Loucy (cell line): ENCODE measurements around the gene FES.
"Not testable (repeated sequence)": the region's sequence is repeated elsewhere in the genome, so short reads cannot be mapped to it uniquely, and the experiment has no call there.

Source experiments
- H2AFZ ChIP-seq: fragments of 200-600 bp; sonication (generic); 2 replicates; pipeline ENCODE4 v1.6.0; 2016; ENCODE audit warnings: antibody characterized with exemption, mild to moderate bottlenecking, low read length, moderate library complexity
- H3F3A ChIP-seq: fragments of 200-600 bp; 2 replicates; pipeline ENCODE4 v1.6.0; 2016; ENCODE audit warnings: antibody characterized with exemption, low read depth, mild to moderate bottlenecking
- H3K27me3 ChIP-seq: fragments of 200-600 bp; sonication (generic); 2 replicates; pipeline ENCODE4 v1.6.1; 2014; ENCODE audit warnings: low read length, mild to moderate bottlenecking; ENCODE audit not compliant: insufficient read depth, poor library complexity, severe bottlenecking
- H3K36me3 ChIP-seq: fragments of 200-600 bp; sonication (generic); 2 replicates; pipeline ENCODE4 v1.6.1; 2016; ENCODE audit warnings: low read length; ENCODE audit not compliant: insufficient read depth
- H3K4me1 ChIP-seq: fragments of 200-600 bp; sonication (generic); 2 replicates; pipeline ENCODE4 v1.5.1; 2014; ENCODE audit warnings: low read length, mild to moderate bottlenecking; ENCODE audit not compliant: insufficient read depth, poor library complexity, severe bottlenecking
- H3K4me2 ChIP-seq: fragments of 200-600 bp; sonication (generic); 2 replicates; pipeline ENCODE4 v1.6.0; 2014; ENCODE audit warnings: antibody characterized with exemption, low read length, low read depth, mild to moderate bottlenecking; ENCODE audit not compliant: poor library complexity, severe bottlenecking
- H3K4me3 ChIP-seq: fragments of 200-600 bp; sonication (generic); 2 replicates; pipeline ENCODE4 v1.5.1; 2014; ENCODE audit warnings: low read length, mild to moderate bottlenecking, mixed read lengths; ENCODE audit not compliant: poor library complexity, severe bottlenecking
- H3K79me2 ChIP-seq: fragments of 200-600 bp; sonication (generic); 2 replicates; pipeline ENCODE4 v1.6.1; 2014; ENCODE audit warnings: low read length; ENCODE audit not compliant: insufficient read depth
- H3K9ac ChIP-seq: fragments of 200-600 bp; sonication (generic); 2 replicates; pipeline ENCODE4 v1.6.0; 2014; ENCODE audit warnings: mild to moderate bottlenecking, low read depth, low read length, moderate library complexity; ENCODE audit not compliant: poor library complexity, severe bottlenecking
- H3K9me2 ChIP-seq: fragments of 200-600 bp; sonication (generic); replicated peaks from 2 replicates; pipeline ENCODE4 v1.6.1; 2016; ENCODE audit warnings: low read depth, low read length, mixed read lengths
- H3K9me3 ChIP-seq: fragments of 200-600 bp; sonication (generic); 2 replicates; pipeline ENCODE4 v1.6.1; 2014; ENCODE audit warnings: mild to moderate bottlenecking, antibody characterized with exemption, low read length, low read depth; ENCODE audit not compliant: insufficient read depth
- H4K20me1 ChIP-seq: fragments of 200-600 bp; sonication (generic); 2 replicates; pipeline ENCODE4 v1.6.0; 2014; ENCODE audit warnings: antibody characterized with exemption, low read length, mild to moderate bottlenecking; ENCODE audit not compliant: insufficient read depth, poor library complexity, severe bottlenecking
- EZH2phosphoT487 ChIP-seq: fragments of 200-600 bp; IDR thresholded peaks from 2 replicates; pipeline ENCODE4 v1.6.1; 2018; ENCODE audit warnings: antibody characterized with exemption, mild to moderate bottlenecking, moderate library complexity, borderline replicate concordance
- TF ChIP-seq, protein P1 (sequence below): fragments of 200-600 bp; sonication (generic); conservative IDR thresholded peaks from 2 replicates; pipeline ENCODE4 v1.5.1; 2014; ENCODE audit warnings: mild to moderate bottlenecking, antibody characterized with exemption, low read length

Gene FES

GRCh38 chr15:90906181-90906849, 22.0 kb downstream of the FES start:
- no peaks in the 10 kb centered on the region for H4K20me1 ChIP-seq
- H3F3A ChIP-seq = no peaks in the 10 kb centered on the region
- H3K27me3 ChIP-seq = no peaks in the 10 kb centered on the region
- H3K36me3 ChIP-seq = peaks cover 6% of the 10 kb centered on the region; the same call in 1 of the 2 replicates
- no peak overlapping the region for H3K9ac ChIP-seq
- no peaks in the 10 kb centered on the region for H3K9me3 ChIP-seq
- no peak overlapping the region for H2AFZ ChIP-seq
- H3K4me1 ChIP-seq = peaks cover 13% of the 10 kb centered on the region
- H3K4me3 ChIP-seq = no peak overlapping the region
- TF ChIP-seq, protein P1, sequence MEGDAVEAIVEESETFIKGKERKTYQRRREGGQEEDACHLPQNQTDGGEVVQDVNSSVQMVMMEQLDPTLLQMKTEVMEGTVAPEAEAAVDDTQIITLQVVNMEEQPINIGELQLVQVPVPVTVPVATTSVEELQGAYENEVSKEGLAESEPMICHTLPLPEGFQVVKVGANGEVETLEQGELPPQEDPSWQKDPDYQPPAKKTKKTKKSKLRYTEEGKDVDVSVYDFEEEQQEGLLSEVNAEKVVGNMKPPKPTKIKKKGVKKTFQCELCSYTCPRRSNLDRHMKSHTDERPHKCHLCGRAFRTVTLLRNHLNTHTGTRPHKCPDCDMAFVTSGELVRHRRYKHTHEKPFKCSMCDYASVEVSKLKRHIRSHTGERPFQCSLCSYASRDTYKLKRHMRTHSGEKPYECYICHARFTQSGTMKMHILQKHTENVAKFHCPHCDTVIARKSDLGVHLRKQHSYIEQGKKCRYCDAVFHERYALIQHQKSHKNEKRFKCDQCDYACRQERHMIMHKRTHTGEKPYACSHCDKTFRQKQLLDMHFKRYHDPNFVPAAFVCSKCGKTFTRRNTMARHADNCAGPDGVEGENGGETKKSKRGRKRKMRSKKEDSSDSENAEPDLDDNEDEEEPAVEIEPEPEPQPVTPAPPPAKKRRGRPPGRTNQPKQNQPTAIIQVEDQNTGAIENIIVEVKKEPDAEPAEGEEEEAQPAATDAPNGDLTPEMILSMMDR = no peak
- TF ChIP-seq EZH2phosphoT487 = no peak
- no peaks in the 10 kb centered on the region for H3K9me2 ChIP-seq
- H3K79me2 ChIP-seq = peaks cover 19% of the 10 kb centered on the region; the same call in 1 of the 2 replicates
- H3K4me2 ChIP-seq = no peak overlapping the region

DNA sequence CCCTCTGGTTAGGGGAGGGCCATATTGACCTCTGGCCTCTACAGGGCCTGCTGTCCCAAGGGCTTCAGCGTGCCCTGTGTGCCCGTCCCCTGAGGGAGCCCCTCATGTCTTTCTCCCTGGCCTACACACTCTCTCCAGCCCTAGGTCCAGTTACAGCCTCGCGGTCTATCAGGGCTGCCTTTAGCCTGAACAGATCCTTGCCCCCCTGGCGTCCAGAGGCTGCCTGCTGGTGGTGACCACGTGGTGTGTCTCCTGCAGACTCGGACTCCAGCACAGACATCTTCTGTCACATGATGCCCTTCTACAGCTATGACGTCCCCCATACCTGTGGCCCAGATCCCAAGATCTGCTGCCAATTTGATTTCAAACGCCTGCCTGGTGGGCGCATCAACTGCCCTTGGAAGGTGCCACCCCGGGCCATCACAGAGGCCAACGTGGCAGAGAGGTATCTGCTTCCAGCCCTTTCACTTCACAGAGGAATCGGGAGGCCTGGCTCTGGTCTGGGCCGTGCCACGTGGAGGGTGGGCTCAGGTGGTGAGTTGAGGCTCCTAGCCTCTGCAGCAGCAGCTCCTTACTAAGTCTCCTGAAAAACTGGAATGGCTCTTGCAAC, 22.9 kb downstream of the FES start:
- H3K9ac ChIP-seq = no peak overlapping the region
- TF ChIP-seq EZH2phosphoT487 = no peak
- TF ChIP-seq, protein P1 = no peak
- peaks cover 8% of the 10 kb centered on the region; the same call in 1 of the 2 replicates for H3K36me3 ChIP-seq
- H3K4me3 ChIP-seq = no peak overlapping the region
- no peaks in the 10 kb centered on the region for H3K27me3 ChIP-seq
- H3K4me2 ChIP-seq = no peak overlapping the region
- H3K9me3 ChIP-seq = no peaks in the 10 kb centered on the region
- no peaks in the 10 kb centered on the region for H3K9me2 ChIP-seq
- H3F3A ChIP-seq = no peaks in the 10 kb centered on the region
- H4K20me1 ChIP-seq = no peaks in the 10 kb centered on the region
- no peak overlapping the region for H2AFZ ChIP-seq
- peaks cover 7% of the 10 kb centered on the region for H3K4me1 ChIP-seq
- H3K79me2 ChIP-seq = peaks cover 19% of the 10 kb centered on the region; the same call in 1 of the 2 replicates

DNA sequence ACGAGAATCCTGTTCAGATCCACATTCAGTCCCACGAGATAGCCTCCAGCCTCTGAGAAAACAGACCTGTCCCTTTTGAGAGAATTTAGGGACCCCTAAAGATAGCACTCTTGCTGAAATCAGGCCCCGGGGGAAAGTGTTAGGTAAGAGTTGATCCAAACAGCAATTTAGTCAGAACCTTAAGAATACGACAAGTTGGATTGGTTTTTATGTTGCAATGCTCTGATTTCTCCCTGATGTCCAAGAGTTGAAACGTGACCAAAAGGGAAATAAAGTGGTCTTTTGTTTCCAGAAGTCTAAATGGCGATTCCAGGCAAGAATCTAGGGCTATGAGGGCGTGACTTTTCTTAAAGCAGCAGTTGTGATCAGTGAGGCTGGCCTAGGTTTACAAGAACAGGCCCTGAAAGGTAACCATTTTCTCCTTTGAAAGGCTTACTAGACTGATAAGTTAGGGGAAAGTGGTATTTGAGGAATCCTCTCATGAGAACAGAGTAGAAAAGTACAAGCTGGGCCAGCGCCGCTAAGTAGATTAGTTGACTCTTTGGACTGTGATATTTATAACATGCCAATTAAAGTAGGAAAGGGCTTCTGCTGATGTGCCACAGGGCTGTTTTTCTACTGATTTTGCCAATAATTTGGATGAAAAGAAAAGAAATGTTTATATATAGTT, 23.7 kb downstream of the FES start:
- no peaks in the 10 kb centered on the region for H3F3A ChIP-seq
- H3K9me3 ChIP-seq = no peaks in the 10 kb centered on the region
- H2AFZ ChIP-seq = no peak overlapping the region
- H3K4me2 ChIP-seq = no peak overlapping the region
- H3K27me3 ChIP-seq = no peaks in the 10 kb centered on the region
- no peak overlapping the region for H3K9ac ChIP-seq
- H3K79me2 ChIP-seq = peaks cover 19% of the 10 kb centered on the region; the same call in 1 of the 2 replicates
- no peaks in the 10 kb centered on the region for H3K9me2 ChIP-seq
- peaks cover 11% of the 10 kb centered on the region; the same call in 1 of the 2 replicates for H3K36me3 ChIP-seq
- no peak overlapping the region for H3K4me3 ChIP-seq
- peaks cover 7% of the 10 kb centered on the region for H3K4me1 ChIP-seq
- no peaks in the 10 kb centered on the region for H4K20me1 ChIP-seq
- TF ChIP-seq EZH2phosphoT487 = no peak
- TF ChIP-seq, protein P1 = no peak

DNA sequence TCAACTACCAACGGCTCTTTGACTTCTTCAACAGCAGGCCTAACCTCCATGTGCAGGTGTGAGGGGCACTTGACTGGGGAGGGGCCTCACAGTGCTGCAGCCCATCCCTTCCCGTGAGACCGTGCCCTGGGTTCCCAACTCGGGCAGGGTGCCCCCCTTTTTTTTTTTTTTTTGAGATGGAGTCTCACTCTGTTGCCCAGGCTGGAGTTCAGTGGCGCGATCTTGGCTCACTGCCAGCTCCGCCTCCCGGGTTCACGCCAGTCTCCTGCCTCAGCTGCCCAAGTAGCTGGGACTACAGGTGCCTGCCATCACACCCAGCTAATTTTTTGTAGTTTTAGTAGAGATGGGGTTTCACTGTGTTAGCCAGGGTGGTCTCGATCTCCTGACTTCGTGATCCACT, 25.1 kb downstream of the FES start:
- not testable (repeated sequence) for H2AFZ ChIP-seq, H3K4me3 ChIP-seq, H3F3A ChIP-seq, H3K4me2 ChIP-seq, H3K9me3 ChIP-seq, H3K9me2 ChIP-seq, H3K27me3 ChIP-seq, H3K9ac ChIP-seq, H4K20me1 ChIP-seq, H3K4me1 ChIP-seq
- peaks cover 11% of the 10 kb centered on the region; the same call in 1 of the 2 replicates for H3K79me2 ChIP-seq
- peaks cover 21% of the 10 kb centered on the region; the same call in 1 of the 2 replicates for H3K36me3 ChIP-seq
